Measurements from ENCODE around the gene FOXS1.

Gene FOXS1

DNA sequence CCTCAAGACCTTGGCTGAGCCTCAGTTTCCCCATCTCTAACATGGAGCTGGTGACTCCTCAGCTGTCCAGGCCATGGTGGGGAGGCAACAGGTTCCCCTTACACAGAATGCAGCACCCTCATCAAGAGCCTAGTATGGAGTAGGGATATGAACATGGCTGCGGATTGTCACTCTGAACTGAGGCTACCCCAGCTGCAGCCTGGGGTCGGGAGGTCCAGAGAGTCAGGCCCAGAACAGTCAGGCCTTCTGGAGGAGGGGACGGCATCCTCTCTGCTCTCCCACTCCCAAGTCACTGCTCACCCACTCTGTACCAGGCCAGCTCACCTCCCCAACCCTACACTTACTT is 1.4 kb upstream of the FOXS1 start:
- in situ Hi-C loops (cut with HindIII; ENCODE audit: low sequenced_read_pairs): no loop called here
- H3K4me3 ChIP-seq (ENCODE audit: low read depth, low read length): no peak overlapping the region
- TF ChIP-seq, protein P1, sequence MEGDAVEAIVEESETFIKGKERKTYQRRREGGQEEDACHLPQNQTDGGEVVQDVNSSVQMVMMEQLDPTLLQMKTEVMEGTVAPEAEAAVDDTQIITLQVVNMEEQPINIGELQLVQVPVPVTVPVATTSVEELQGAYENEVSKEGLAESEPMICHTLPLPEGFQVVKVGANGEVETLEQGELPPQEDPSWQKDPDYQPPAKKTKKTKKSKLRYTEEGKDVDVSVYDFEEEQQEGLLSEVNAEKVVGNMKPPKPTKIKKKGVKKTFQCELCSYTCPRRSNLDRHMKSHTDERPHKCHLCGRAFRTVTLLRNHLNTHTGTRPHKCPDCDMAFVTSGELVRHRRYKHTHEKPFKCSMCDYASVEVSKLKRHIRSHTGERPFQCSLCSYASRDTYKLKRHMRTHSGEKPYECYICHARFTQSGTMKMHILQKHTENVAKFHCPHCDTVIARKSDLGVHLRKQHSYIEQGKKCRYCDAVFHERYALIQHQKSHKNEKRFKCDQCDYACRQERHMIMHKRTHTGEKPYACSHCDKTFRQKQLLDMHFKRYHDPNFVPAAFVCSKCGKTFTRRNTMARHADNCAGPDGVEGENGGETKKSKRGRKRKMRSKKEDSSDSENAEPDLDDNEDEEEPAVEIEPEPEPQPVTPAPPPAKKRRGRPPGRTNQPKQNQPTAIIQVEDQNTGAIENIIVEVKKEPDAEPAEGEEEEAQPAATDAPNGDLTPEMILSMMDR (IDR thresholded peaks at IDR 0.05; ENCODE audit: low read depth, low read length): no peak
- DNase-seq (ENCODE audit: low read depth, low spot score): no peak

DNA sequence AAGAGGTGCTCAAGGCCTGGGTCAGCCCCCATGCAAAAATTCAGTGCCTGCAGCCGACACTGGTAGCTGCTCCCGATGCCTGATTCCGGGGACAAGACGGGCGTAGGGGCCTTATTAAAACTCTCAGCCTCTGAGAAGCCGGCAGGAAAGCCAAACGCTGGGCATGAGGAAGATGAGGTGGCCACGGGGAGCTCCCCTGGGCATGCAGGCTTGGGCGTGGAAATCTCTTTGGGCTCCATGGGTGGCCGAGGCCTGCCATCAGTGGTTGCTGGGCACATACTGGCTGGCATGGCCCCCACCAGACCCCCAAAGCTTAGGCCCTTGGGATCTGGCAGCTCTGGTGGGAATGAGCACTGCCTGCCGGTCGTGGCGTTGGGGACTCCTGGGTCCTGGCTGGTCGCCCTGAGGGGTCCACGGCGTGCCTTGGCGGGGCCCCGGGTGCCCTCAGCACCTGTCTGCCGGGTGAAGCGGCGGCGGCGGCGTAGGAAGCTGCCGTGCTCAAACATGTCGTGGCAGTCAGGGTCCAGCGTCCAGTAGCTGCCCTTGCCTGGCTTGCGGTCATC is 586 bp downstream of the FOXS1 start:
- H3K4me3 ChIP-seq (ENCODE audit: low read depth, low read length): peak overlapping the region; percentile 18
- in situ Hi-C loops (cut with HindIII; ENCODE audit: low sequenced_read_pairs): no loop called here
- no peak for DNase-seq (ENCODE audit: low read depth, low spot score)
- TF ChIP-seq, protein P1 (IDR thresholded peaks at IDR 0.05; ENCODE audit: low read depth, low read length): no peak

- TF ChIP-seq, protein P1 (IDR thresholded peaks at IDR 0.05; ENCODE audit: low read depth, low read length): no peak
- in situ Hi-C loops (cut with HindIII; ENCODE audit: low sequenced_read_pairs): no loop called here
- DNase-seq (ENCODE audit: low read depth, low spot score): no peak
- H3K4me3 ChIP-seq (ENCODE audit: low read depth, low read length): peak overlapping the region; percentile 18
These were observed 1.5 kb downstream of the FOXS1 start for GRCh38 chr20:31843881-31844280.

GRCh38 chr20:31843288-31843687 is 2.1 kb downstream of the FOXS1 start:
- TF ChIP-seq, protein P1 (IDR thresholded peaks at IDR 0.05; ENCODE audit: low read depth, low read length): no peak
- no peak overlapping the region for H3K4me3 ChIP-seq (ENCODE audit: low read depth, low read length)
- in situ Hi-C loops (cut with HindIII; ENCODE audit: low sequenced_read_pairs): no loop called here
- DNase-seq (ENCODE audit: low read depth, low spot score): no peak

DNA sequence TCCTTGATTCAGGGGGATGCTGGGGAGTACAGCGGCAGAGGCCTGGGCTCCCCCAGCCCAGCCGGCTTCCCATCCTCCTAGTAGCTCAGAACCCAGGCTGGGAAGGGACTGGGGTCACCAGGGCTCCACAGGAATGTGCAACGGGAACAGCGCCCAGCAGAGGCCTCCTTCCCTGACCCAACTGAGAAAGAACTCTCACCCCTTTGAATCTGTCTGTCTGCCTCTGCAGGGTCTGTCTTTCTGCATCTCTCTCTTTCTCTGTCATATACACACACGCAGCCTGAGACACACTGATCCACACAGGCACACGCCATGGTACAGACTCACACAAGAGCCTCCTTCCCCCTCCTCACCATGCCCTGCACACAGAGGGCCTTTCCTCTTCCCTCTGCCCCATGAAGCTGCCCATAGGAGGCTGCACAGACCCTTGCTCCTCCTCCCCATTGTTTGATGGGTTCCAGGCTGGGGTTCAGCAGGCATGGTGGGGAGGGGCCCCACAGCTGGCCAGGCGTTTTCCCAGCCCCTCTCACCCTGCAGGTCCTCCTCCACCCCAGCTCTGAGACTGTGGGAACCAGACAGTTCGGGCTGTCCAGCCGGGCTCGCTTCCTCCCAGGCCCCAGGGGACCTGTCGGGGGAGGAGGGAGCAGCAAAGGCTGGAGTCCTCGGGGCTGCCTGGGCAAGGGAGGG is 2.8 kb downstream of the FOXS1 start:
- peak; percentile 81 for DNase-seq (ENCODE audit: low read depth, low spot score)
- in situ Hi-C loops (cut with HindIII; ENCODE audit: low sequenced_read_pairs): no loop called here
- TF ChIP-seq, protein P1 (IDR thresholded peaks at IDR 0.05; ENCODE audit: low read depth, low read length): no peak
- H3K4me3 ChIP-seq (ENCODE audit: low read depth, low read length): no peak overlapping the region

DNA sequence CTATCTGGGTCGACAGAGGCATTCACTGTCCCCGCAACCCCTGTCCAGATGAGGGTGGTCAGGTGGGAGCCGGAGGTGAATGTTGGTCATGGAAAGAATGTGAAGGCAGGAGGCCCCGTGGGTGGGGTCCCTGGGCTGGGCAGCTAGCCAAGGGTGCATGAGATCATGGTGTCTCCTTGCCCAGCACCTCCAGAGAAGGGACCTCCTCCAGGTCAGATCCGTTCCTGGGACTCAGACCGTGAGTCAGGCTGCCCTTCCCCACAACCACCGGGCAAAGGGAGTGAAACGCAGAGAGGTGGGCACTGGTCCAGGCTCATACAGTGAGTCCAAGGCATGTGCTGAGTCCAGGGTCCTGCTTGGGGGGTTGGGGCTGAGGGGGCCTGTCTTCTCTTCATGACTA is 3.5 kb downstream of the FOXS1 start:
- H3K4me3 ChIP-seq (ENCODE audit: low read depth, low read length): no peak overlapping the region
- DNase-seq (ENCODE audit: low read depth, low spot score): peak; percentile 87
- in situ Hi-C loops (cut with HindIII; ENCODE audit: low sequenced_read_pairs): no loop called here
- TF ChIP-seq, protein P1 (IDR thresholded peaks at IDR 0.05; ENCODE audit: low read depth, low read length): no peak

All from astrocyte of the spinal cord (primary cell).